Measurements from ENCODE around the gene OR5M10. TPM values are rescaled to one million over a fixed set of nuclear protein-coding genes. Genes with fewer than 3 reads are reported as not detected.

The OR5M10 gene
- not detected for polyA plus RNA-seq (2013, experiment 1 of 2)
- not detected for polyA plus RNA-seq (2013, experiment 2 of 2)

DNA sequence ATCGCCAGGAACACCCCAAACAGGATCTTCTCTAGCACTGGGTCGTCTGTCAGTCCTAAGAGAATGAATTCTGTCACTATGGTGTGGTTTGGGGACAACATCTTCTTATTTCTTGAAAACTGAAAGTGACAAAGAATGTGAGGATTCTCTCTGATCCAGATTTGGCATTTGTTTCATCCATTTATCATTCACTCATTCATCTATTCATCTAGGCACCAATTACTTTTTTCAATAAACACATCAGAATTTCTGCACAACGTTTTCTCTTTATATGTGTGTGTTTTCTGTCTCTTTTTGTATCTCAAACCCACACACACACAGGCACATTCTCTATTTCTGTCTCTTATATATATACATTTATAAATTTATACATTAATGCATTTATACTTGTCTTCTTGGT is at the start of gene OR5M10:
OR5M10 (minus strand) TSS at position 101 of the 400 bp plus-strand sequence; CDS start at position 101, 0 bp downstream.
- Histone ChIP-seq H3K4ac (ENCODE audit: low read depth in 1 of 2, low read length in 2 of 2) (no peak within 1 kb of the TSS), H3K18ac (ENCODE audit: low read depth in 1 of 2, low read length in 2 of 2) (no peak within 1 kb of the TSS), H3K4me2 (ENCODE audit: low read length, poor library complexity, severe bottlenecking) (no peak within 1 kb of the TSS), H3K9me3 (ENCODE audit: control insufficient read depth, low read length) (peaks cover 3% of the 10 kb centered on the region), H3K27me3 (ENCODE audit: control insufficient read depth in 1 of 2, insufficient read depth in 1 of 2, low read length in 2 of 2) (no peaks in the 10 kb centered on the region), H3K4me3 (ENCODE audit: insufficient read depth in 1 of 2, low read depth in 1 of 2, low read length in 2 of 2) (no peak within 1 kb of the TSS), H3K9ac (ENCODE audit: low read length) (no peak within 1 kb of the TSS), H2AFZ (ENCODE audit: low read depth, low read length) (no peak within 1 kb of the TSS), H4K8ac (ENCODE audit: low read length) (no peak within 1 kb of the TSS), H3K27ac (ENCODE audit: low read length, poor library complexity, severe bottlenecking) (no peak within 1 kb of the TSS), H2BK15ac (ENCODE audit: low read depth, poor library complexity, severe bottlenecking) (no peak within 1 kb of the TSS), H2BK12ac (ENCODE audit: low read length in 2 of 2) (no peak within 1 kb of the TSS), H2AK5ac (ENCODE audit: low read length, severe bottlenecking) (no peak within 1 kb of the TSS), H3K4me1 (ENCODE audit: control insufficient read depth, insufficient read depth, low read depth, low read length) (no peaks in the 10 kb centered on the region), H3K23ac (ENCODE audit: low read length in 2 of 2) (no peak within 1 kb of the TSS), H2BK5ac (ENCODE audit: low read depth, low read length, poor library complexity, severe bottlenecking) (no peak within 1 kb of the TSS), H3K36me3 (ENCODE audit: control insufficient read depth in 1 of 2, insufficient read depth in 2 of 2, low read depth in 1 of 2, low read length in 2 of 2) (no peaks in the 10 kb centered on the region), H2BK120ac (ENCODE audit: low read depth, low read length) (no peak within 1 kb of the TSS), H4K91ac (ENCODE audit: low read length) (no peak within 1 kb of the TSS), H3K79me1 (replicated peaks; ENCODE audit: low read length, poor library complexity, severe bottlenecking) (no peaks in the 10 kb centered on the region), H3K14ac (ENCODE audit: low read length in 2 of 2) (no peak within 1 kb of the TSS)
- whole genome bisulfite sequencing = 33% methylated on average over 2 of the region's 3 CpGs
- no peak for DNase-seq

DNA sequence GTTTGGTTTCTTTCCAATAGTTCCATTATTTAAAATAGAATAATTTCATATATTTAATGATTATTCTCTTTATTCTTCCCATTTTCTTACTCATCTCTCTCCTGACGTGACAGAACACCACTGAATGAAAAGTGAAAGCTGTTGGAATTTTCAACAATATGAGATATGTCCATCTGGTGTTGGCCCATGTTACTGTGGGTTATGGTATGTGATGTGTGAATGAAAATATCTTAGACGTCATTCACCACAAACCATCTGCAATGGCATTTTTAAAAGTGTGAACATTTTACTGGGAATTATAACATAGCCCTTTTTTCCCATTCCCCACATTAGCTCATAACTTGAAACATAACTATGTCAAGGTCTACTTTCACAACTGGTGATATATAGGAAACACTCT is 48.4 kb upstream of the OR5M10 start:
- H4K91ac ChIP-seq (ENCODE audit: low read length) = no peak overlapping the region
- H3K18ac ChIP-seq (ENCODE audit: low read depth in 1 of 2, low read length in 2 of 2) = no peak overlapping the region
- no peak overlapping the region for H2BK5ac ChIP-seq (ENCODE audit: low read depth, low read length, poor library complexity, severe bottlenecking)
- no peaks in the 10 kb centered on the region for H3K79me1 ChIP-seq (replicated peaks; ENCODE audit: low read length, poor library complexity, severe bottlenecking)
- no peaks in the 10 kb centered on the region for H3K4me1 ChIP-seq (ENCODE audit: control insufficient read depth, insufficient read depth, low read depth, low read length)
- no peak overlapping the region for H3K9ac ChIP-seq (ENCODE audit: low read length)
- no peak overlapping the region for H3K14ac ChIP-seq (ENCODE audit: low read length in 2 of 2)
- H3K23ac ChIP-seq (ENCODE audit: low read length in 2 of 2) = no peak overlapping the region
- no peak overlapping the region for H2BK15ac ChIP-seq (ENCODE audit: low read depth, poor library complexity, severe bottlenecking)
- no peak overlapping the region for H2BK12ac ChIP-seq (ENCODE audit: low read length in 2 of 2)
- no peak overlapping the region for H3K4me2 ChIP-seq (ENCODE audit: low read length, poor library complexity, severe bottlenecking)
- no peaks in the 10 kb centered on the region for H3K9me3 ChIP-seq (ENCODE audit: control insufficient read depth, low read length)
- no peak overlapping the region for H2AFZ ChIP-seq (ENCODE audit: low read depth, low read length)
- H3K4ac ChIP-seq (ENCODE audit: low read depth in 1 of 2, low read length in 2 of 2) = no peak overlapping the region
- H3K4me3 ChIP-seq (ENCODE audit: insufficient read depth in 1 of 2, low read depth in 1 of 2, low read length in 2 of 2) = no peak overlapping the region
- H3K27me3 ChIP-seq (ENCODE audit: control insufficient read depth in 1 of 2, insufficient read depth in 1 of 2, low read length in 2 of 2) = no peaks in the 10 kb centered on the region
- H3K36me3 ChIP-seq (ENCODE audit: control insufficient read depth in 1 of 2, insufficient read depth in 2 of 2, low read depth in 1 of 2, low read length in 2 of 2) = no peaks in the 10 kb centered on the region
- H3K27ac ChIP-seq (ENCODE audit: low read length, poor library complexity, severe bottlenecking) = no peak overlapping the region
- WGBS = no CpG with 5 or more reads among the region's 2 CpGs
- H2BK120ac ChIP-seq (ENCODE audit: low read depth, low read length) = no peak overlapping the region
- H4K8ac ChIP-seq (ENCODE audit: low read length) = no peak overlapping the region
- H2AK5ac ChIP-seq (ENCODE audit: low read length, severe bottlenecking) = no peak overlapping the region
- no peak for DNase-seq

GRCh38 chr11:56624661-56625110 is 47.2 kb upstream of the OR5M10 start:
- DNase-seq = peak; percentile 8
- Histone ChIP-seq H3K4me3 (ENCODE audit: insufficient read depth in 1 of 2, low read depth in 1 of 2, low read length in 2 of 2) (no peak overlapping the region), H2BK120ac (ENCODE audit: low read depth, low read length) (no peak overlapping the region)

GRCh38 chr11:56611174-56611573 is 33.7 kb upstream of the OR5M10 start:
- Histone ChIP-seq H3K36me3 (ENCODE audit: control insufficient read depth in 1 of 2, insufficient read depth in 2 of 2, low read depth in 1 of 2, low read length in 2 of 2) (no peaks in the 10 kb centered on the region), H3K4me2 (ENCODE audit: low read length, poor library complexity, severe bottlenecking) (no peak overlapping the region), H3K27ac (ENCODE audit: low read length, poor library complexity, severe bottlenecking) (no peak overlapping the region), H4K91ac (ENCODE audit: low read length) (no peak overlapping the region), H2BK5ac (ENCODE audit: low read depth, low read length, poor library complexity, severe bottlenecking) (no peak overlapping the region), H4K8ac (ENCODE audit: low read length) (no peak overlapping the region), H3K18ac (ENCODE audit: low read depth in 1 of 2, low read length in 2 of 2) (no peak overlapping the region), H3K4me3 (ENCODE audit: insufficient read depth in 1 of 2, low read depth in 1 of 2, low read length in 2 of 2) (no peak overlapping the region), H2AFZ (ENCODE audit: low read depth, low read length) (no peak overlapping the region), H2BK12ac (ENCODE audit: low read length in 2 of 2) (no peak overlapping the region), H2BK120ac (ENCODE audit: low read depth, low read length) (no peak overlapping the region), H2BK15ac (ENCODE audit: low read depth, poor library complexity, severe bottlenecking) (no peak overlapping the region), H3K27me3 (ENCODE audit: control insufficient read depth in 1 of 2, insufficient read depth in 1 of 2, low read length in 2 of 2) (no peaks in the 10 kb centered on the region), H3K23ac (ENCODE audit: low read length in 2 of 2) (no peak overlapping the region), H2AK5ac (ENCODE audit: low read length, severe bottlenecking) (no peak overlapping the region), H3K14ac (ENCODE audit: low read length in 2 of 2) (no peak overlapping the region), H3K4me1 (ENCODE audit: control insufficient read depth, insufficient read depth, low read depth, low read length) (no peaks in the 10 kb centered on the region), H3K9me3 (ENCODE audit: control insufficient read depth, low read length) (no peaks in the 10 kb centered on the region), H3K79me1 (replicated peaks; ENCODE audit: low read length, poor library complexity, severe bottlenecking) (no peaks in the 10 kb centered on the region), H3K9ac (ENCODE audit: low read length) (no peak overlapping the region), H3K4ac (ENCODE audit: low read depth in 1 of 2, low read length in 2 of 2) (no peak overlapping the region)
- WGBS = 100% methylated on average over 1 of the region's 1 CpG
- DNase-seq = no peak

More at GRCh38 chr11:56624661-56625110, 47.2 kb upstream of the OR5M10 start:
- Histone ChIP-seq H2AK5ac (ENCODE audit: low read length, severe bottlenecking) (no peak overlapping the region), H3K23ac (ENCODE audit: low read length in 2 of 2) (no peak overlapping the region), H3K4me1 (ENCODE audit: control insufficient read depth, insufficient read depth, low read depth, low read length) (no peaks in the 10 kb centered on the region), H3K9me3 (ENCODE audit: control insufficient read depth, low read length) (no peaks in the 10 kb centered on the region), H4K91ac (ENCODE audit: low read length) (no peak overlapping the region), H3K27me3 (ENCODE audit: control insufficient read depth in 1 of 2, insufficient read depth in 1 of 2, low read length in 2 of 2) (no peaks in the 10 kb centered on the region), H3K14ac (ENCODE audit: low read length in 2 of 2) (no peak overlapping the region), H2BK12ac (ENCODE audit: low read length in 2 of 2) (no peak overlapping the region), H3K27ac (ENCODE audit: low read length, poor library complexity, severe bottlenecking) (no peak overlapping the region), H3K4me2 (ENCODE audit: low read length, poor library complexity, severe bottlenecking) (no peak overlapping the region), H2BK15ac (ENCODE audit: low read depth, poor library complexity, severe bottlenecking) (no peak overlapping the region), H4K8ac (ENCODE audit: low read length) (no peak overlapping the region), H3K9ac (ENCODE audit: low read length) (no peak overlapping the region), H2AFZ (ENCODE audit: low read depth, low read length) (no peak overlapping the region), H3K79me1 (replicated peaks; ENCODE audit: low read length, poor library complexity, severe bottlenecking) (no peaks in the 10 kb centered on the region), H3K18ac (ENCODE audit: low read depth in 1 of 2, low read length in 2 of 2) (no peak overlapping the region), H3K4ac (ENCODE audit: low read depth in 1 of 2, low read length in 2 of 2) (no peak overlapping the region), H2BK5ac (ENCODE audit: low read depth, low read length, poor library complexity, severe bottlenecking) (no peak overlapping the region), H3K36me3 (ENCODE audit: control insufficient read depth in 1 of 2, insufficient read depth in 2 of 2, low read depth in 1 of 2, low read length in 2 of 2) (no peaks in the 10 kb centered on the region)
- WGBS = 11% methylated on average over 1 of the region's 3 CpGs
